Lower lobe of right lung (tissue), 2 donors: Measurements from ENCODE around the gene RAMP1. TPM values are rescaled to one million over a fixed set of nuclear protein-coding genes. Genes with fewer than 3 reads are reported as not detected.

Experiments
- ATAC-seq, 2 donors: fragments of 200-7000 bp; cut with Tn5 transposase; one replicate each; pipeline ENCODE4 v1.9.1; 2020 to 2022; ENCODE audit warnings: mild to moderate bottlenecking in 2 of 2, moderate library complexity in 2 of 2
- DNase-seq: peaks from one replicate; pipeline ENCODE4 v3.0.0-alpha.2; 2020
- H3K27ac ChIP-seq: fragments of 200-600 bp; one replicate; pipeline ENCODE4 v1.8.0; 2022
- H3K27me3 ChIP-seq: fragments of 200-600 bp; one replicate; pipeline ENCODE4 v1.8.0; 2022; ENCODE audit warnings: low read depth
- H3K36me3 ChIP-seq: fragments of 200-600 bp; one replicate; pipeline ENCODE4 v1.8.0; 2022; ENCODE audit warnings: mild to moderate bottlenecking
- H3K4me1 ChIP-seq: fragments of 200-600 bp; one replicate; pipeline ENCODE4 v1.8.0; 2022
- H3K4me3 ChIP-seq: fragments of 200-600 bp; one replicate; pipeline ENCODE4 v1.8.0; 2022; ENCODE audit warnings: mild to moderate bottlenecking
- H3K9me3 ChIP-seq: fragments of 200-600 bp; one replicate; pipeline ENCODE4 v1.8.0; 2022
- intact Hi-C: fragments of 100-400 bp; cut with DNase I; formaldehyde crosslinking; loops from one replicate; pipeline ENCODE4 v1.11.0; 2022
- total RNA-seq: library from RNA; stranded (reverse); fragmentation: NEBNext Ultra II Directional; extraction: Animal tissue kit (Norgen Biotek cat#: 25700); gene quantifications from one replicate; pipeline ENCODE4 v1.2.1, GENCODE V29; 2021
- TF ChIP-seq, protein P1 (sequence below): fragments of 200-600 bp; IDR thresholded peaks from one replicate; pipeline ENCODE4 v1.8.0; 2022; ENCODE audit warnings: antibody characterized with exemption, mild to moderate bottlenecking
- donor health status: DM: no; HTN: yes; CAD: no; lungs with severe emphysema.

RAMP1 gene
- total RNA-seq, 1 donor from 2014 or later = 5.1 TPM

DNA sequence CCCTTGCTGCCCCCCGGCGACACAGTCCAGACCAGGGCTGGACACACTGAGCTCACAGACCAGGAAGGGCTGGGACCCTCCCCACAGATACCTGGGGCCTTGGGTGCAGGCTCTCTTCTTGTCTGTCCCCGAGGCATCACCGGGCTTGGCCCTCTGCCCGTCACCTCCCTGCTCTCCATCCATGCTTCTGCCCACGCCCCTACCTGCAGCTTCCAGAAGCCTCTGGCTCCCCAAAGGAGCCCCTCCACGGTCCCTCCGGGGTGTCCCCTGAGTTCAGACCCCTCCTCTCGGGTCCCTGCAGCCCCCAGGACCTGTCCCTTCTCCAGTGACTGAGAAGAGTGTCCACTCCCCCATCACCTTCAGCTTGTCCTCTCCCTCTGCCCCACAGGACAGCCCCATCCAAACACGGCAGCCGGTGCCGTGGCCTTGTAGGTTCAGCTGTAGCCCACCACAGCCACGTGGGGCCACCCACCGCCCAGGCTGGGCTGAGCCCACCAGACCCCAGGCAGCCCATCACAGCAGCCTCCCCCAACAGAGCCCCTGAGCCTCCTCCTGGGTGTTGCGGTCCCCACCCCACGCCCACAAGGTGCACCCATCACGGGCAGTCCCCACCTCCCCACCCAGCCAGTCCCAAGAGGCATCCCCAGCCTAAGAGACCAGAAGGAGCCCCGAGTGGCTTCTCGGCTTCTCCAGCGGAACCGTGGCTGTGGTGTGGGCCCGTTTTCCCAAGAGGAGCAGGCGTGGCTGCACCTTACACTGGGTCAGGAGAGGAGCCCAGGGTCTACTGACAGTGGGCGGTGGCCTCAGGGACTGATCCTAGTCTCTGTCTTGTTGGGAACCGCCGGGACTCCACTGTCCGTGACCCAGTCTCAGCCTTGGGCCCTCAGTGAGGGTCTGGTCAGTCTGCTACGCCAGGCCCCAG lies 53.1 kb downstream of the RAMP1 start:
- Histone ChIP-seq H3K4me1 (no peaks in the 10 kb centered on the region), H3K36me3 (no peaks in the 10 kb centered on the region), H3K9me3 (no peaks in the 10 kb centered on the region), H3K27ac (no peak overlapping the region), H3K4me3 (no peak overlapping the region), H3K27me3 (no peaks in the 10 kb centered on the region)
- DNase-seq (no peak), ATAC-seq (peak in 1 of 2 donors; percentile 31)
- TF ChIP-seq, protein P1, sequence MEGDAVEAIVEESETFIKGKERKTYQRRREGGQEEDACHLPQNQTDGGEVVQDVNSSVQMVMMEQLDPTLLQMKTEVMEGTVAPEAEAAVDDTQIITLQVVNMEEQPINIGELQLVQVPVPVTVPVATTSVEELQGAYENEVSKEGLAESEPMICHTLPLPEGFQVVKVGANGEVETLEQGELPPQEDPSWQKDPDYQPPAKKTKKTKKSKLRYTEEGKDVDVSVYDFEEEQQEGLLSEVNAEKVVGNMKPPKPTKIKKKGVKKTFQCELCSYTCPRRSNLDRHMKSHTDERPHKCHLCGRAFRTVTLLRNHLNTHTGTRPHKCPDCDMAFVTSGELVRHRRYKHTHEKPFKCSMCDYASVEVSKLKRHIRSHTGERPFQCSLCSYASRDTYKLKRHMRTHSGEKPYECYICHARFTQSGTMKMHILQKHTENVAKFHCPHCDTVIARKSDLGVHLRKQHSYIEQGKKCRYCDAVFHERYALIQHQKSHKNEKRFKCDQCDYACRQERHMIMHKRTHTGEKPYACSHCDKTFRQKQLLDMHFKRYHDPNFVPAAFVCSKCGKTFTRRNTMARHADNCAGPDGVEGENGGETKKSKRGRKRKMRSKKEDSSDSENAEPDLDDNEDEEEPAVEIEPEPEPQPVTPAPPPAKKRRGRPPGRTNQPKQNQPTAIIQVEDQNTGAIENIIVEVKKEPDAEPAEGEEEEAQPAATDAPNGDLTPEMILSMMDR = no peak
- intact Hi-C loops = no loop called here

DNA sequence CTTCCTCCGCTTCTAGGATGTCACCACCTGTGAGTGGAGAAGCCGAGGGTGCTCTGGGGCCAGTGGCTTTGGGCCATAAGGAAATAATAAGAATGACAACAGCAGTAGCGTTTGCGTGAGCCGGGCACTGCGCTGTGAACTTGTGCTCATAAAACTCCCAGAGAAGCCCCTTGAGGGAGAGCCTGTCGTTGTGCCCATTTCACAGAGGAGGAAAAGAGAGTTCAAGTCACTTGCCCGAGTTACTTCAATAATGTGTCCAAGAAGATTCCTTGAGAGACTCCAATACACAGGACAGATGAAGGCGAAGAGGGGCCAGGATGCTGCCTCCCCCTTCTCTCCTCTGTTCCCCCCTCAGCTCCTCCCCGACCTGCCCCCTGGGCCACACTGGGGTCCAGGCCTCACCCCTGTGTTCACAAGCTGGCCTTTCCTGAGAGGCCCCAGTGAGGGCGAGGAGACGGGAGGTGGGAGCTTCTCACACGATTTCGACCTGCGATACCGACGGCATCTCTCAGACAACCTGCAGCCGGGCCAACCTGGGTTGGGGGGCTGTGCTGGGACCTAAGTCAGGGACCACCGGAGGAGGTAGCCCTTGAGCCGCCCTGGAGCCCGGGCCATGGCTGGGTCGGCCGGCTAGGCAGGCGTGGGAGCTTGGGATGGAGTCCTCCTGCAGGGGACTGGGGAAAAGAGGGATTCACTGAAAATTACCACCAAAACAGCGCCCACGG lies 53.9 kb downstream of the RAMP1 start:
- H3K27me3 ChIP-seq = no peaks in the 10 kb centered on the region
- TF ChIP-seq, protein P1 = no peak
- no peak overlapping the region for H3K4me3 ChIP-seq
- intact Hi-C loops = no loop called here
- no peaks in the 10 kb centered on the region for H3K36me3 ChIP-seq
- H3K27ac ChIP-seq = no peak overlapping the region
- DNase-seq = no peak
- no peaks in the 10 kb centered on the region for H3K4me1 ChIP-seq
- H3K9me3 ChIP-seq = no peaks in the 10 kb centered on the region
- no peak for ATAC-seq

DNA sequence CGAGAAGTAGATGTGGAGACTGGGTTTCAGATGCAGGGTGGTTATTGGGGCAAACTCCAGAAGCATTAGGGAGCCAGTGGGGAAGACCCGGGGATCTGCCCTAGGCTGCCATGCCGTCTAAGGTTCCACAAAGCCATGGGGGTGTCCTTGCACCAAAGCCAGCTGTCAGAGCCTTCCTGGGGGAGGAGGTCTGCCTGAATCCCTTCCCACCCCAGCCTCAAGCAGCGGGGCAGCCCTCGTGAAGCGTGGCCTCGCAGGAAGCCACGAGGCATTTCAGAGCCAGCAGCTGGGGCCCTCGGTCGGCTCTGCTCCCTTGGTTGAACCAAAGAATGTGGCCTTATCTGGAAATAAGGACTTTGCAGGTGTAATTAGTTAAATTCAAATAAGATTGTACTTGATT lies 56.2 kb downstream of the RAMP1 start:
- TF ChIP-seq, protein P1 = no peak
- peak; percentile 28 for DNase-seq
- Histone ChIP-seq H3K36me3 (no peaks in the 10 kb centered on the region), H3K4me1 (no peaks in the 10 kb centered on the region), H3K4me3 (no peak overlapping the region), H3K27ac (no peak overlapping the region), H3K27me3 (no peaks in the 10 kb centered on the region), H3K9me3 (no peaks in the 10 kb centered on the region)
- intact Hi-C loops = no loop called here
- ATAC-seq = no peak

DNA sequence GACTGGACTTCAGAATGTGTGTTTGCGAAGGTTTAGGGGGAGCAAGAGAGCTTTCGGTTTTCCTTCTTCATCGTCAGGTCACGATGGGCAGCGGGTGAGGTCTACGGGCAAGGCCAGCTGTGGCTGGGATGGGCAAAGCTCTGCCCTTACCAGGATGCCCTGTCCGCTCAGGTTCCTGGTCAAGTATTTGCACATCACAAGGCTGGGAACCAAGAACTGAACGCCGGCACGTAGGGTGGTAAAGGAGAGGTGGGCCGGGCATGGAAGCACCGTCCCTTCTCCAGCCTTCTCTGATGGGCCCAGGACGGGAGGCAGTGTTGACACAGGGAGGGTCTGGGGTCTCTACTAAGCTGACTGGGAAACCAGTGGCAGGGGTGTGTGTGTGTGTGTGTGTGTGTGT lies 56.9 kb downstream of the RAMP1 start:
- no peak for ATAC-seq
- H3K4me1 ChIP-seq = no peaks in the 10 kb centered on the region

DNA sequence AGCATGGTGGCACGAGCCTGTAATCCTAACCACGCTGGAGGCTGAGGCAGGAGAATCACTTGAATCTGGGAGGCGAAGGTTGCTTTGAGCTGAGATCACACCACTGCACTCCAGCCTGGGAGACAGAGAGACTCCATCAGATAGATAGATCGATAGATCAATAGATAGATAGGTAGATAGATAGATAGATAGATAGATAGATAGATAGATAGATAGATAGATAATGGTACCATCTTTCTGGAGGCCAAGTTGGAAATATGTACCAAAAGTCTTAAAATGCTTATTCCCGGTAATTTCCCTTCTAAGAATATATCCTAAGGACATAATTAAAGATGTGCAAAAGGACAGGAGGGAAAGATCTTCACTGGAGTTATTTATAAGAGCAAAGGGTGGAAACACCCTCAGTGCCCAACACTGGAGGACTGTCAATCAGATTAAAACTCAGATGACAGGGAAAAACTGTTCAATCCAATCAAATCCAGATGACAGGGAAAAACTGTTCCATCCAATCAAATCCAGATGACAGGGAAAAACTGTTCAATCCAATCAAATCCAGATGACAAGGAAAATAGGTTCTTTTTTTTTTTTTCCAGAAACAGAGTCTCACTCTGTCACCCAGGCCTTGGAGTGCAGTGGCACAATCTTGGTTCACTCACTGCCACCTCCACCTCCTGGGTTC lies 58.4 kb downstream of the RAMP1 start:
- intact Hi-C loops = no loop called here
- Histone ChIP-seq H3K4me1 (no peaks in the 10 kb centered on the region), H3K4me3 (no peak overlapping the region), H3K36me3 (no peaks in the 10 kb centered on the region), H3K27ac (no peak overlapping the region), H3K9me3 (no peaks in the 10 kb centered on the region), H3K27me3 (no peaks in the 10 kb centered on the region)
- TF ChIP-seq, protein P1 = no peak
- no peak for ATAC-seq
- DNase-seq = no peak

More for the DNA sequence above, 56.9 kb downstream of the RAMP1 start:
- TF ChIP-seq, protein P1 = no peak
- peak; percentile 23 for DNase-seq
- intact Hi-C loops = no loop called here
- no peak overlapping the region for H3K4me3 ChIP-seq
- no peak overlapping the region for H3K27ac ChIP-seq
- H3K9me3 ChIP-seq = no peaks in the 10 kb centered on the region
- H3K36me3 ChIP-seq = no peaks in the 10 kb centered on the region
- H3K27me3 ChIP-seq = no peaks in the 10 kb centered on the region
